CD4-positive, alpha-beta T cell (primary cell): ENCODE data around the gene CTBP1. TPM values are rescaled to one million over a fixed set of nuclear protein-coding genes. Genes with fewer than 3 reads are reported as not detected.
A peak's percentile ranks its signal among the peaks of the same experiment; 100 is the strongest.

Experiments used
- ATAC-seq: fragments of 200-7000 bp; cut with Tn5 transposase; one replicate; pipeline ENCODE4 v1.10.0; 2022; ENCODE audit warnings: mild to moderate bottlenecking; ENCODE audit not compliant: poor library complexity
- CTCF ChIA-PET: fragments of 350-600 bp; sonication (Branson Sonifier 250); formaldehyde crosslinking; loops from one replicate; lab custom pipeline; 2021; ENCODE audit warnings: antibody characterized with exemption, inconsistent platforms; lab: Charles Lee
- POLR2A ChIA-PET: fragments of 350-600 bp; sonication (Branson Sonifier 250); formaldehyde crosslinking; loops from one replicate; lab custom pipeline; 2021; ENCODE audit warnings: antibody characterized with exemption, inconsistent platforms; lab: Charles Lee
- DNase-seq, 14 experiments: peaks; one replicate each; pipeline ENCODE4 v3.0.0-alpha.2; 2013 to 2020; ENCODE audit warnings: mixed read lengths in 2 of 14
- H3K27ac ChIP-seq, 2 donors: one replicate each; pipeline versions ENCODE4 v1.5.1 to v1.7.0; 2013; ENCODE audit warnings: low read length in 2 of 2, low read depth in 1 of 2, mild to moderate bottlenecking in 1 of 2
- H3K27me3 ChIP-seq, 2 experiments: 1 replicate in 1 of 2; 2 replicates in 1 of 2; pipeline versions ENCODE4 v1.6.1 to v1.7.0; 2013; ENCODE audit warnings: low read length in 2 of 2, control low read depth in 1 of 2, mild to moderate bottlenecking in 1 of 2, moderate library complexity in 1 of 2; ENCODE audit not compliant: insufficient read depth in 2 of 2, control insufficient read depth in 1 of 2
- H3K36me3 ChIP-seq: one replicate; pipeline ENCODE4 v1.6.1; 2013; ENCODE audit warnings: low read length, control low read depth; ENCODE audit not compliant: insufficient read depth
- H3K4me1 ChIP-seq: one replicate; pipeline ENCODE4 v1.6.1; 2013; ENCODE audit warnings: low read length, control low read depth; ENCODE audit not compliant: insufficient read depth
- H3K4me3 ChIP-seq: one replicate; pipeline ENCODE4 v1.5.1; 2013; ENCODE audit warnings: mild to moderate bottlenecking, low read length, moderate library complexity
- H3K9me3 ChIP-seq, 2 experiments: 1 replicate in 1 of 2; 2 replicates in 1 of 2; pipeline versions ENCODE4 v1.6.1 to v1.7.0; 2013; ENCODE audit warnings: low read length in 2 of 2, mild to moderate bottlenecking in 2 of 2, control low read depth in 1 of 2, moderate library complexity in 1 of 2; ENCODE audit not compliant: control insufficient read depth in 1 of 2, insufficient read depth in 1 of 2
- H3K27ac Mint-ChIP-seq: one replicate; pipeline ENCODE4 v1.8.0; 2020; ENCODE audit warnings: mixed read lengths
- H3K27me3 Mint-ChIP-seq: one replicate; pipeline ENCODE4 v1.8.0; 2021; ENCODE audit warnings: mixed read lengths
- H3K36me3 Mint-ChIP-seq: one replicate; pipeline ENCODE4 v1.8.0; 2021; ENCODE audit warnings: low read depth, mixed read lengths
- H3K4me1 Mint-ChIP-seq: one replicate; pipeline ENCODE4 v1.8.0; 2021; ENCODE audit warnings: low read depth, mixed read lengths
- H3K4me3 Mint-ChIP-seq: one replicate; pipeline ENCODE4 v1.8.0; 2020; ENCODE audit warnings: mild to moderate bottlenecking, mixed read lengths
- H3K9me3 Mint-ChIP-seq: one replicate; pipeline ENCODE4 v1.8.0; 2020; ENCODE audit warnings: mixed read lengths
- CTCF ChIP-seq: fragments of 200-600 bp; IDR thresholded peaks from one replicate; pipeline ENCODE4 v1.8.0; 2022; ENCODE audit warnings: antibody characterized with exemption, mild to moderate bottlenecking
- intact Hi-C, 2 experiments: fragments of 100-400 bp; cut with DNase I in 1 of 2; cut with micrococcal nuclease in 1 of 2; formaldehyde crosslinking; loops; one replicate each; pipeline versions ENCODE4 v1.15.1 to v1.9.0; 2023 to 2025; cut with DNase I, micrococcal nuclease
- total RNA-seq, 174 experiments: library from RNA in 2 of 174; stranded (reverse) in 2 of 174; gene quantifications; one replicate each; pipeline ENCODE4 v1.2.3 and lab custom pipeline; 2021 to 2026

Gene CTBP1
- total RNA-seq, 2 experiments from 2014 or later: 132 to 148 TPM

GRCh38 chr4:1245481-1246051 is 3.4 kb downstream of the CTBP1 start:
- Mint-ChIP-seq H3K27me3 (no peaks in the 10 kb centered on the region), H3K27ac (peak overlapping the region; percentile 93), H3K9me3 (no peaks in the 10 kb centered on the region), H3K4me1 (peaks cover 56% of the 10 kb centered on the region), H3K4me3 (peak overlapping the region; percentile 92), H3K36me3 (peaks cover 43% of the 10 kb centered on the region)
- ChIA-PET CTCF (no interaction called here), POLR2A (no interaction called here)
- Histone ChIP-seq H3K36me3 (peaks cover 24% of the 10 kb centered on the region), H3K4me3 (no peak overlapping the region), H3K9me3 (no peaks in the 10 kb centered on the region), H3K4me1 (peaks cover 81% of the 10 kb centered on the region), H3K27ac (no peak overlapping the region), H3K27me3 (no peaks in the 10 kb centered on the region)
- no peak for TF ChIP-seq CTCF
- DNase-seq: peak in 1 of 14 experiments; percentile 32
- ATAC-seq: no peak
- intact Hi-C loops: loop anchor here (5.0 to 10.0 kb wide), 5 partner anchors 43 to 477 kb away; partner anchors contain the start of genes TACC3 (in 1 of the 2) and TMEM129 (in 1 of the 2)

GRCh38 chr4:1244978-1245471 is 3.9 kb downstream of the CTBP1 start:
- H3K4me3 Mint-ChIP-seq: peak overlapping the region; percentile 79
- DNase-seq (peak in 2 of 14 experiments; percentile 18 to 29), ATAC-seq (no peak)
- TF ChIP-seq CTCF: no peak
- Histone ChIP-seq H3K4me1 (peaks cover 75% of the 10 kb centered on the region), H3K27ac (peak overlapping the region in 1 of 2 donors; percentile 19), H3K4me3 (no peak overlapping the region), H3K9me3 (no peaks in the 10 kb centered on the region), H3K36me3 (peaks cover 26% of the 10 kb centered on the region), H3K27me3 (no peaks in the 10 kb centered on the region)
- H3K9me3 Mint-ChIP-seq: no peaks in the 10 kb centered on the region
- peaks cover 39% of the 10 kb centered on the region for H3K36me3 Mint-ChIP-seq
- H3K27ac Mint-ChIP-seq: peak overlapping the region; percentile 93
- ChIA-PET CTCF (no interaction called here), POLR2A (interaction anchor here (1.2 kb wide), 1 partner anchor 102 kb away, joined by 3 read pairs; the partner anchor contains the start of gene UVSSA)
- peaks cover 50% of the 10 kb centered on the region for H3K4me1 Mint-ChIP-seq
- H3K27me3 Mint-ChIP-seq: no peaks in the 10 kb centered on the region
- intact Hi-C loops: loop anchor here (5.0 to 10.0 kb wide), 5 partner anchors 43 to 477 kb away; partner anchors contain the start of genes TACC3 (in 1 of the 2) and TMEM129 (in 1 of the 2)

- H3K27me3 ChIP-seq: no peaks in the 10 kb centered on the region
- no peak for TF ChIP-seq CTCF
- Mint-ChIP-seq H3K27ac (peak overlapping the region; percentile 93), H3K27me3 (no peaks in the 10 kb centered on the region), H3K36me3 (peaks cover 32% of the 10 kb centered on the region), H3K9me3 (no peaks in the 10 kb centered on the region), H3K4me3 (peak overlapping the region; percentile 79), H3K4me1 (peaks cover 46% of the 10 kb centered on the region)
- ATAC-seq: no peak
- CTCF ChIA-PET: no interaction called here
- peaks cover 33% of the 10 kb centered on the region for H3K36me3 ChIP-seq
- POLR2A ChIA-PET: interaction anchor here (1.2 kb wide), 1 partner anchor 102 kb away, joined by 3 read pairs; the partner anchor contains the start of gene UVSSA
- H3K27ac ChIP-seq: peak overlapping the region in 1 of 2 donors; percentile 19
- intact Hi-C loops: loop anchor here in 1 of 2 experiments (10.0 kb wide), 1 partner anchor 340 kb away; no protein-coding TSS in a partner anchor
- H3K9me3 ChIP-seq: no peaks in the 10 kb centered on the region
- peaks cover 70% of the 10 kb centered on the region for H3K4me1 ChIP-seq
- no peak overlapping the region for H3K4me3 ChIP-seq
- peak in 2 of 14 experiments; percentile 26 to 31 for DNase-seq
Measured at GRCh38 chr4:1244081-1244977, 4.6 kb downstream of the CTBP1 start.
